H1 (cell line): ENCODE measurements around the gene NEO1. TPM values are rescaled to one million over a fixed set of nuclear protein-coding genes. Genes with fewer than 3 reads are reported as not detected.

Source experiments
- CREB1 ChIP-seq: IDR thresholded peaks from 2 replicates; pipeline ENCODE4 v1.6.1; 2012; ENCODE audit warnings: inconsistent platforms
- HDAC2 ChIP-seq, 2 experiments: fragments of 300-600 bp in 1 of 2; sonication (generic) in 1 of 2; IDR thresholded peaks; 2 replicates each; pipeline ENCODE4 v1.6.1; 2011 to 2012; ENCODE audit warnings: low read depth in 2 of 2, low read length in 2 of 2, mild to moderate bottlenecking in 2 of 2, moderate library complexity in 2 of 2, borderline replicate concordance in 1 of 2, inconsistent platforms in 1 of 2
- polyA plus RNA-seq, 7 experiments: library from polyadenylated mRNA; depleted of rRNA in 3 of 7; stranded (reverse) in 5 of 7; unstranded in 2 of 7; fragments of >200 nt in 5 of 7; fragments of 200-250 nt in 2 of 7; gene quantifications; 1 replicate in 5 of 7; 2 replicates in 1 of 7; 4 replicates in 1 of 7; pipeline versions ENCODE4 v1.2.1 to v1.2.3, GENCODE V29; 2011 to 2013; ENCODE audit warnings: missing spikeins in 2 of 7, mixed read lengths in 2 of 7
- total RNA-seq: library from RNA; stranded (reverse); fragmentation: NEBNext Ultra II Directional; extraction: Animal tissue kit (Norgen Biotek cat#: 25700); gene quantifications from 2 replicates; pipeline ENCODE4 v1.2.1, GENCODE V29; 2021
- TF ChIP-seq, protein P1 (sequence below): fragments of 300-600 bp; sonication (generic); IDR thresholded peaks from 2 replicates; pipeline ENCODE4 v1.7.1; 2012; ENCODE audit warnings: low read length, moderate library complexity, mild to moderate bottlenecking, inconsistent platforms; ENCODE audit not compliant: insufficient replicate concordance

The NEO1 gene
- total and polyA plus RNA-seq, 2 of the 8 experiments (the other 6 are each of a cell fraction or from before 2014, with no cell fraction given): 36.0 to 51.0 TPM

DNA sequence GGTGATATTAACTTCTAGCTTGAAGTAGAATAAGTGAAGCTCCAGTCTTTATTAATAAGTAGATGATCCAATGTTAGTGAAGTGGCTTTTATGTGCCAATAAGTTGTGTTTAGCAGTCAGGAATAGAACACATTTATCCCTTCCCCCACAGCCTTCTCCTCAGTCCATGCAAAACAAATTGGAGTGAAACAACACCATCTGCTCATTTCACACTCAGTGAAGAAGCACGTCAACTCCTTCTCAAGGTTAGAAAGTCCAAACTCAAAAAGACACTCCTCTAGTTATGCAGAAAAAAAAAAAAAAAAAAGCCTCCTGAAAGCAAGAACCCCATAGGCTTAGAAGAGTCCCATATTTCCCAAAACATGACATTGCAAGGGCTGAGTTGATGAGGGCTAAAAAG lies 18.0 kb upstream of the NEO1 start (continued):
- TF ChIP-seq, protein P1, sequence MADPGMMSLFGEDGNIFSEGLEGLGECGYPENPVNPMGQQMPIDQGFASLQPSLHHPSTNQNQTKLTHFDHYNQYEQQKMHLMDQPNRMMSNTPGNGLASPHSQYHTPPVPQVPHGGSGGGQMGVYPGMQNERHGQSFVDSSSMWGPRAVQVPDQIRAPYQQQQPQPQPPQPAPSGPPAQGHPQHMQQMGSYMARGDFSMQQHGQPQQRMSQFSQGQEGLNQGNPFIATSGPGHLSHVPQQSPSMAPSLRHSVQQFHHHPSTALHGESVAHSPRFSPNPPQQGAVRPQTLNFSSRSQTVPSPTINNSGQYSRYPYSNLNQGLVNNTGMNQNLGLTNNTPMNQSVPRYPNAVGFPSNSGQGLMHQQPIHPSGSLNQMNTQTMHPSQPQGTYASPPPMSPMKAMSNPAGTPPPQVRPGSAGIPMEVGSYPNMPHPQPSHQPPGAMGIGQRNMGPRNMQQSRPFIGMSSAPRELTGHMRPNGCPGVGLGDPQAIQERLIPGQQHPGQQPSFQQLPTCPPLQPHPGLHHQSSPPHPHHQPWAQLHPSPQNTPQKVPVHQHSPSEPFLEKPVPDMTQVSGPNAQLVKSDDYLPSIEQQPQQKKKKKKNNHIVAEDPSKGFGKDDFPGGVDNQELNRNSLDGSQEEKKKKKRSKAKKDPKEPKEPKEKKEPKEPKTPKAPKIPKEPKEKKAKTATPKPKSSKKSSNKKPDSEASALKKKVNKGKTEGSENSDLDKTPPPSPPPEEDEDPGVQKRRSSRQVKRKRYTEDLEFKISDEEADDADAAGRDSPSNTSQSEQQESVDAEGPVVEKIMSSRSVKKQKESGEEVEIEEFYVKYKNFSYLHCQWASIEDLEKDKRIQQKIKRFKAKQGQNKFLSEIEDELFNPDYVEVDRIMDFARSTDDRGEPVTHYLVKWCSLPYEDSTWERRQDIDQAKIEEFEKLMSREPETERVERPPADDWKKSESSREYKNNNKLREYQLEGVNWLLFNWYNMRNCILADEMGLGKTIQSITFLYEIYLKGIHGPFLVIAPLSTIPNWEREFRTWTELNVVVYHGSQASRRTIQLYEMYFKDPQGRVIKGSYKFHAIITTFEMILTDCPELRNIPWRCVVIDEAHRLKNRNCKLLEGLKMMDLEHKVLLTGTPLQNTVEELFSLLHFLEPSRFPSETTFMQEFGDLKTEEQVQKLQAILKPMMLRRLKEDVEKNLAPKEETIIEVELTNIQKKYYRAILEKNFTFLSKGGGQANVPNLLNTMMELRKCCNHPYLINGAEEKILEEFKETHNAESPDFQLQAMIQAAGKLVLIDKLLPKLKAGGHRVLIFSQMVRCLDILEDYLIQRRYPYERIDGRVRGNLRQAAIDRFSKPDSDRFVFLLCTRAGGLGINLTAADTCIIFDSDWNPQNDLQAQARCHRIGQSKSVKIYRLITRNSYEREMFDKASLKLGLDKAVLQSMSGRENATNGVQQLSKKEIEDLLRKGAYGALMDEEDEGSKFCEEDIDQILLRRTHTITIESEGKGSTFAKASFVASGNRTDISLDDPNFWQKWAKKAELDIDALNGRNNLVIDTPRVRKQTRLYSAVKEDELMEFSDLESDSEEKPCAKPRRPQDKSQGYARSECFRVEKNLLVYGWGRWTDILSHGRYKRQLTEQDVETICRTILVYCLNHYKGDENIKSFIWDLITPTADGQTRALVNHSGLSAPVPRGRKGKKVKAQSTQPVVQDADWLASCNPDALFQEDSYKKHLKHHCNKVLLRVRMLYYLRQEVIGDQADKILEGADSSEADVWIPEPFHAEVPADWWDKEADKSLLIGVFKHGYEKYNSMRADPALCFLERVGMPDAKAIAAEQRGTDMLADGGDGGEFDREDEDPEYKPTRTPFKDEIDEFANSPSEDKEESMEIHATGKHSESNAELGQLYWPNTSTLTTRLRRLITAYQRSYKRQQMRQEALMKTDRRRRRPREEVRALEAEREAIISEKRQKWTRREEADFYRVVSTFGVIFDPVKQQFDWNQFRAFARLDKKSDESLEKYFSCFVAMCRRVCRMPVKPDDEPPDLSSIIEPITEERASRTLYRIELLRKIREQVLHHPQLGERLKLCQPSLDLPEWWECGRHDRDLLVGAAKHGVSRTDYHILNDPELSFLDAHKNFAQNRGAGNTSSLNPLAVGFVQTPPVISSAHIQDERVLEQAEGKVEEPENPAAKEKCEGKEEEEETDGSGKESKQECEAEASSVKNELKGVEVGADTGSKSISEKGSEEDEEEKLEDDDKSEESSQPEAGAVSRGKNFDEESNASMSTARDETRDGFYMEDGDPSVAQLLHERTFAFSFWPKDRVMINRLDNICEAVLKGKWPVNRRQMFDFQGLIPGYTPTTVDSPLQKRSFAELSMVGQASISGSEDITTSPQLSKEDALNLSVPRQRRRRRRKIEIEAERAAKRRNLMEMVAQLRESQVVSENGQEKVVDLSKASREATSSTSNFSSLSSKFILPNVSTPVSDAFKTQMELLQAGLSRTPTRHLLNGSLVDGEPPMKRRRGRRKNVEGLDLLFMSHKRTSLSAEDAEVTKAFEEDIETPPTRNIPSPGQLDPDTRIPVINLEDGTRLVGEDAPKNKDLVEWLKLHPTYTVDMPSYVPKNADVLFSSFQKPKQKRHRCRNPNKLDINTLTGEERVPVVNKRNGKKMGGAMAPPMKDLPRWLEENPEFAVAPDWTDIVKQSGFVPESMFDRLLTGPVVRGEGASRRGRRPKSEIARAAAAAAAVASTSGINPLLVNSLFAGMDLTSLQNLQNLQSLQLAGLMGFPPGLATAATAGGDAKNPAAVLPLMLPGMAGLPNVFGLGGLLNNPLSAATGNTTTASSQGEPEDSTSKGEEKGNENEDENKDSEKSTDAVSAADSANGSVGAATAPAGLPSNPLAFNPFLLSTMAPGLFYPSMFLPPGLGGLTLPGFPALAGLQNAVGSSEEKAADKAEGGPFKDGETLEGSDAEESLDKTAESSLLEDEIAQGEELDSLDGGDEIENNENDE: no peak
- no peak for TF ChIP-seq CREB1
- TF ChIP-seq HDAC2 (IDR thresholded peaks at IDR 0.05; ENCODE audit: borderline replicate concordance in 1 of 2, low read depth in 2 of 2, low read length in 2 of 2): no peak
